Measurements from ENCODE around the gene SH3PXD2A. TPM values are rescaled to one million over a fixed set of nuclear protein-coding genes. Genes with fewer than 3 reads are reported as not detected.

Gene SH3PXD2A
- total RNA-seq, 4 donors from 2014 or later = 26.5 to 56.9 (median 33.3) TPM

GRCh38 chr10:103725242-103725641 is 130.1 kb downstream of the SH3PXD2A start:
- Histone ChIP-seq H3K27ac (no peak overlapping the region), H3K4me3 (no peak overlapping the region), H3K27me3 (no peaks in the 10 kb centered on the region), H3K36me3 (no peaks in the 10 kb centered on the region), H3K4me1 (peaks cover 0 to 7% (median 0%) of the 10 kb centered on the region in 4 donors), H3K9me3 (no peaks in the 10 kb centered on the region)
- intact Hi-C loops (cut with DNase I; ENCODE audit: low total_unique reads) (no loop called here), in situ Hi-C loops (cut with MboI; ENCODE audit: low pct_ligation_motif_present in 1 of 4, low pct_unique_long_range_greater_than_20kb in 1 of 4, low sequenced_read_pairs in 3 of 4) (no loop called here)
- TF ChIP-seq POLR2A (IDR thresholded peaks at IDR 0.05) = no peak
- no peak for TF ChIP-seq POLR2AphosphoS5 (IDR thresholded peaks at IDR 0.05)
- no peak for TF ChIP-seq EP300 (IDR thresholded peaks at IDR 0.05; ENCODE audit: low read depth)
- no peak for TF ChIP-seq CTCF (IDR thresholded peaks at IDR 0.05)
- DNase-seq = no peak
- WGBS, 2 donors (ENCODE audit: low coverage in 1 of 2) = 91 to 96% methylated on average over 4 to 5 of the region's 5 CpGs

- Histone ChIP-seq H3K4me3 (no peak overlapping the region), H3K4me1 (peaks cover 0 to 7% (median 0%) of the 10 kb centered on the region in 4 donors), H3K9me3 (no peaks in the 10 kb centered on the region), H3K36me3 (no peaks in the 10 kb centered on the region), H3K27ac (no peak overlapping the region), H3K27me3 (no peaks in the 10 kb centered on the region)
- intact Hi-C loops (cut with DNase I; ENCODE audit: low total_unique reads) = no loop called here
- WGBS, 2 donors (ENCODE audit: low coverage in 1 of 2) = 88% methylated on average over 2 of the region's 2 CpGs; no CpG with 5 or more reads in 1 of the 2 donors
- TF ChIP-seq POLR2AphosphoS5 (IDR thresholded peaks at IDR 0.05) (no peak), POLR2A (IDR thresholded peaks at IDR 0.05) (no peak), EP300 (IDR thresholded peaks at IDR 0.05; ENCODE audit: low read depth) (no peak), CTCF (IDR thresholded peaks at IDR 0.05) (no peak)
- DNase-seq = no peak
- in situ Hi-C loops (cut with MboI; ENCODE audit: low pct_ligation_motif_present in 1 of 4, low pct_unique_long_range_greater_than_20kb in 1 of 4, low sequenced_read_pairs in 3 of 4) = no loop called here
Measured at GRCh38 chr10:103724771-103725170, 130.6 kb downstream of the SH3PXD2A start.

- H3K9me3 ChIP-seq = no peaks in the 10 kb centered on the region
- H3K36me3 ChIP-seq = no peaks in the 10 kb centered on the region
- 94% methylated on average over 8 of the region's 8 CpGs; no CpG with 5 or more reads in 1 of the 2 donors for WGBS, 2 donors (ENCODE audit: low coverage in 1 of 2)
- no peak overlapping the region for H3K27ac ChIP-seq
- no peaks in the 10 kb centered on the region for H3K27me3 ChIP-seq
- no peak overlapping the region for H3K4me3 ChIP-seq
- no peak for TF ChIP-seq EP300 (IDR thresholded peaks at IDR 0.05; ENCODE audit: low read depth)
- no peak for TF ChIP-seq CTCF (IDR thresholded peaks at IDR 0.05)
- no peak for TF ChIP-seq POLR2A (IDR thresholded peaks at IDR 0.05)
- no peak for TF ChIP-seq POLR2AphosphoS5 (IDR thresholded peaks at IDR 0.05)
- peaks cover 0 to 7% (median 0%) of the 10 kb centered on the region in 4 donors for H3K4me1 ChIP-seq
- no peak for DNase-seq
- in situ Hi-C loops (cut with MboI; ENCODE audit: low pct_ligation_motif_present in 1 of 4, low pct_unique_long_range_greater_than_20kb in 1 of 4, low sequenced_read_pairs in 3 of 4) = no loop called here
- intact Hi-C loops (cut with DNase I; ENCODE audit: low total_unique reads) = no loop called here
Measured at GRCh38 chr10:103724074-103724473, 131.3 kb downstream of the SH3PXD2A start.

- Histone ChIP-seq H3K27ac (no peak overlapping the region), H3K27me3 (no peaks in the 10 kb centered on the region), H3K4me3 (no peak overlapping the region), H3K4me1 (peaks cover 0 to 7% (median 0%) of the 10 kb centered on the region in 4 donors), H3K36me3 (no peaks in the 10 kb centered on the region), H3K9me3 (no peaks in the 10 kb centered on the region)
- TF ChIP-seq EP300 (IDR thresholded peaks at IDR 0.05; ENCODE audit: low read depth) (no peak), POLR2AphosphoS5 (IDR thresholded peaks at IDR 0.05) (no peak), POLR2A (IDR thresholded peaks at IDR 0.05) (no peak), CTCF (IDR thresholded peaks at IDR 0.05) (no peak)
- no peak for DNase-seq
- intact Hi-C loops (cut with DNase I; ENCODE audit: low total_unique reads) (no loop called here), in situ Hi-C loops (cut with MboI; ENCODE audit: low pct_ligation_motif_present in 1 of 4, low pct_unique_long_range_greater_than_20kb in 1 of 4, low sequenced_read_pairs in 3 of 4) (no loop called here)
- WGBS, 2 donors (ENCODE audit: low coverage in 1 of 2) = 47 to 72% methylated on average over 3 of the region's 3 CpGs
Measured at GRCh38 chr10:103723557-103723956, 131.8 kb downstream of the SH3PXD2A start.
